ENCODE data around the gene IFT52.

GRCh38 chr20:43686820-43687219 lies 96.1 kb downstream of the IFT52 start:
- no peak for TF ChIP-seq EZH2 (IDR thresholded peaks at IDR 0.05)
- TF ChIP-seq POLR2AphosphoS5 (IDR thresholded peaks at IDR 0.05; ENCODE audit: borderline replicate concordance, low read depth, low read length): no peak

Measured in SK-N-MC (cell line).